ENCODE results near the gene NXPE3.

Gene NXPE3

DNA sequence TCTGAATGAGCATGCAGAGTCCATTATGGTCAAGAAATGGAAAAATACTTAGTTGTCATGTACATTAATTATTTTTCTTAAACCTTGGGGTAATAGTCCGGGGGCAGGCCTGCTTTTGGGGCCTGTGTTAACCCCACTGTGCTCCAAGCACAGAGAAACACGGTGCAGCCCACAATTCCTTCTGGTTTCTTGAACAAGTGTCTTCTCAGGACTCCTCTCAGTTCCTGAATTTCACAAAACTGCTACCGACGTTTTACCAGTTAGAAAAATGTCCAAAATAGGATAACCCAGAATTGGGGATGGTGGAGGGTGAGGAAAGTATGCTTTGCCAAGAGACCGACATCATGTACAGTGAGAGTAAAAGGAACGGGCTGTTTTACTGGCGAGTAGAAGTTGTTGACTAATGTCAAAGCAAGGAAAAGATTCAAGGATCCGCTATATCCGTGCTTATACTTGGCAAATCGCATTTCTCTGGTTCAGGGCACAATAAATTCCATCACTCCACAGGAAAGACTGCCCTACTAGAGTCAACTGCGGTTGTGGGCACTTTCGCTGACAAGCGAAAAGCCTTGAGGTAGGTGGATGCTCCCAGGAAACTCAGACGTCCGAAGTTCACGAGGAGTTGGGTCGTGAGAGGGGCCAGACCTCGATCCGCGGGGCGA lies 495 bp upstream of the NXPE3 start:
- ATAC-seq (replicated peaks) (no peak), DNase-seq (no peak)
- H3K27ac Mint-ChIP-seq, result peak overlapping the region; percentile 95 to 97
- peaks cover 21 to 27% of the 10 kb centered on the region in 2 donors for H3K4me1 Mint-ChIP-seq (ENCODE audit: low read depth in 2 of 2)
- peak overlapping the region; percentile 81 to 85 for H3K4me3 Mint-ChIP-seq
- H3K27me3 Mint-ChIP-seq, result no peaks in the 10 kb centered on the region
- H3K36me3 Mint-ChIP-seq (ENCODE audit: insufficient read depth), result peaks cover 25% of the 10 kb centered on the region
- H3K9me3 Mint-ChIP-seq, result no peaks in the 10 kb centered on the region

DNA sequence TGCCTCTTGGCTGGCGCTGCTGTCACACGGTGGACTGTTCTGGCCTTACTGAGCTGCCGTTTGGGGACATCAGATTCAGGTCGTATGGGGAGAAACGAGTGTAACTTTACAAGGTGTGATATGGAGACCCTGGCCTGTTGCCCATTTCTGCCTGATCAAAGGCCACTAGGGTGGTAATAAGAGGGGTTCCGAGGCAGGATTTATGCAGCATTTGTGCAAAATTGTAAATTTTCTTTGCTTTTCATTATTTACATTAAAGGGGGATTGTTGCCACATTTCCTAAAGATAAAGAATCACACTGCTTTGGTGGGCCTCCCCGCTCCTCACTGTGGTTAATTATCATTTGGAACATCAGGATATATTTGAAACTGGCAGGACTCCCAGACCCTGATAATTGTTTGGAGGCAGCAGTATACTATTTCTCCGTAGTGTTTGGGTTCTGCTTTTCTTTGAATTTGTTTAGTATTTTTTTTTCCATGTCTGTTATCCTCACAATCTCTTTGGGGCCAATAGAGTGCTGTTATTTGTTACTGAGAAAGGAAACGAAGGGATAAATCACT lies 891 bp downstream of the NXPE3 start:
- no peaks in the 10 kb centered on the region for H3K9me3 Mint-ChIP-seq
- H3K4me1 Mint-ChIP-seq (ENCODE audit: low read depth in 2 of 2), result peaks cover 29 to 36% of the 10 kb centered on the region in 2 donors
- no peak for ATAC-seq (replicated peaks)
- H3K27me3 Mint-ChIP-seq, result no peaks in the 10 kb centered on the region
- peak overlapping the region; percentile 95 to 97 for H3K27ac Mint-ChIP-seq
- no peak for DNase-seq
- peak overlapping the region; percentile 81 to 85 for H3K4me3 Mint-ChIP-seq
- peaks cover 39% of the 10 kb centered on the region for H3K36me3 Mint-ChIP-seq (ENCODE audit: insufficient read depth)

DNA sequence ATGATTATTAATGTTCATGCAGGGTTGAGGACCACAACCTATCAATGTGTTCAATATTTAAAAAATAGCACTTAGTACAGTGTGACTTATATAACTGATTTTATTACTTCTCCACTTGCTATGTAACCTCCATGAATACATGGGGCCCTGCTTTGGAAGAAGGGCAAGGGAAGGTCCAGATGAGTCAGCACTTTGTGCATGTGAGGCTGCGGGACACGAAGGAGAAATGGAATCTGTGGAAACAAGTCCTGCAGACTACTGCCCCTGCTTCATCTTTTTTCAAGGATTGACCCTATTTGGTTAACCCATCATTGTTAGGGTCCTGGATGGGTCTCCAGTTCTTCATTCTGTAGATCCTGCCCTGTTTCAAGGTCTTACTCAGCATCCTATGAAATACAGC lies 1.6 kb downstream of the NXPE3 start:
- DNase-seq (no peak), ATAC-seq (replicated peaks) (no peak)
- Mint-ChIP-seq H3K4me1 (ENCODE audit: low read depth in 2 of 2) (peaks cover 32 to 36% of the 10 kb centered on the region in 2 donors), H3K36me3 (ENCODE audit: insufficient read depth) (peaks cover 42% of the 10 kb centered on the region), H3K27me3 (no peaks in the 10 kb centered on the region), H3K27ac (peak overlapping the region in 1 of 2 donors; percentile 95), H3K9me3 (no peaks in the 10 kb centered on the region), H3K4me3 (no peak overlapping the region)

DNA sequence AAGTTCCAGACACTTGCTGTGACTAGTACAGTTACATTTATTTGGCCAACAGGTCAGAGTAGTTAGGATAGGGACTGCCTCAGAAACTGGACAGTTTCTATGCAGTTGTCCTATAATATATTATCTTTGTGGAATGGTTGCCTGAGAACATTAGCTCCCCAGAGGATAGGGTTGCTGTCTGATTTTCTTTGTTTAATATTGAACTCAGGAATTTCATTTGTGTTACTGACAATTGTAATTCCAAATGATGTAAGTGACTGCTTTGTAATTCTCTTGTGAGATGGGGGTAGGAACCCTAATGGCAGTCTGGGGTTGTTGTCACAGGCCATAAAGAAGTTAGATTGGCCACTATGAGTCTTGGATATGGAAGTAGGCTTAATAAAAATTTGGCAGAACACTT lies 2.2 kb downstream of the NXPE3 start:
- H3K4me1 Mint-ChIP-seq (ENCODE audit: low read depth in 2 of 2), result peaks cover 32 to 36% of the 10 kb centered on the region in 2 donors
- H3K27ac Mint-ChIP-seq, result peak overlapping the region in 1 of 2 donors; percentile 95
- H3K9me3 Mint-ChIP-seq, result no peaks in the 10 kb centered on the region
- H3K36me3 Mint-ChIP-seq (ENCODE audit: insufficient read depth), result peaks cover 47% of the 10 kb centered on the region
- no peaks in the 10 kb centered on the region for H3K27me3 Mint-ChIP-seq
- DNase-seq (no peak), ATAC-seq (replicated peaks) (no peak)
- no peak overlapping the region for H3K4me3 Mint-ChIP-seq

DNA sequence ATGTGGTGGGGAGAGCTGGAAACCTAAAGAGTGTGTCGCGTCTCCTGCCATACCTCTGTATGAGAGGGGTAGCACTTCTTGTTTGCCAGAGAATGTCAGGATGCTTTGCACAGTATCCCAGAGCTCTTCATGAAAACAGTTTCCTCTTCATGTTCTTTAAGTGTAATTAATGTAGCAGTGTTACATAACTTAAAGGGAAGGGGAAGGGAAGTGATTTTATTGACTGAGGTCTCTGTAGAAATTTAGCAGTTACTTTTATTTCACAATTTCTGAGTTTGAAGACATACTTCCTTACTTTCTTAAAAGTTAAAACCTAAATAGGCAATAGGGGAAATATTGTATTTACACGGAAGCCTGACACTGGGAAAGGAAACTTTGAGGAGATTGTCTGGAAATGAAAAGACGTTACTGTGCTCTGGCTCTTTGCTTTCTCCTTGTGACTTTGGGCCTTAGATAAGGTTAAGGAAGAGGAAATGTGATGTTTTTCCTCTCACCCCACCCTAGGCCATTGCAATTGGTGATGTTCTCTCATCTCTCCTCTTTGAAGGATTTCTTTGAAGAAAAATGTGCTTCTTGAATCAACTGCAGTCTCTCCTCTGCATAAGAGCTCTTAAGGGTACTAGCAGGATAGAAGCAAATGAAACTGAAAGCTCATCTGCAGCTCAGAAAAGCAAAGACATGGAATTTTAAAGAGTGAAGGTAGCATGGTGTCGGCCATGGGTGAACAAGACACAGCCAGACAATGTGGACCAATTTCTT lies 6.0 kb downstream of the NXPE3 start:
- H3K4me3 Mint-ChIP-seq, result no peak overlapping the region

DNA sequence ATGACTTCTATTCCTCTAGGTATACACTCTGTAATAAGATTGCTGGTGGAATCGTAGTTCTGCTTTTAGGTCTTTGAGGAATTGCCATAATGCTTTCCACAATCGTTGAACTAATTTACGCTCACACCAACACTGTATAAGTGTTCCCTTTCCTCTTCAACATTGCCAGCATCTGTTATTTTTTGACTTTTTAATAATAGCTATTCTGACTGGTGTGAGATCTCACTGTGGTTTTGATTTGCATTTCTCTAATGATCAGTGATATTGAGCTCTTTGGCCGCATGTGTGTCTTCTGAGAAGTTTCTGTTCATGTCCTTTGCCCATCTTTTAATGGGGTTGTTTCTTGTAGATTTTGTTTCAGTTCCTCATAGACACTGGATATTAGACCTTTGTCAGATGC lies 12.8 kb downstream of the NXPE3 start:
- no peak overlapping the region for H3K4me3 Mint-ChIP-seq
- no peak for DNase-seq
- peaks cover 27 to 34% of the 10 kb centered on the region in 2 donors for H3K4me1 Mint-ChIP-seq (ENCODE audit: low read depth in 2 of 2)

More for the DNA sequence above, 6.0 kb downstream of the NXPE3 start:
- H3K36me3 Mint-ChIP-seq (ENCODE audit: insufficient read depth), result peaks cover 72% of the 10 kb centered on the region
- H3K27ac Mint-ChIP-seq, result peak overlapping the region in 1 of 2 donors; percentile 68
- H3K27me3 Mint-ChIP-seq, result no peaks in the 10 kb centered on the region
- DNase-seq (no peak), ATAC-seq (replicated peaks) (no peak)
- peaks cover 25 to 29% of the 10 kb centered on the region in 2 donors for H3K4me1 Mint-ChIP-seq (ENCODE audit: low read depth in 2 of 2)
- no peaks in the 10 kb centered on the region for H3K9me3 Mint-ChIP-seq

DNA sequence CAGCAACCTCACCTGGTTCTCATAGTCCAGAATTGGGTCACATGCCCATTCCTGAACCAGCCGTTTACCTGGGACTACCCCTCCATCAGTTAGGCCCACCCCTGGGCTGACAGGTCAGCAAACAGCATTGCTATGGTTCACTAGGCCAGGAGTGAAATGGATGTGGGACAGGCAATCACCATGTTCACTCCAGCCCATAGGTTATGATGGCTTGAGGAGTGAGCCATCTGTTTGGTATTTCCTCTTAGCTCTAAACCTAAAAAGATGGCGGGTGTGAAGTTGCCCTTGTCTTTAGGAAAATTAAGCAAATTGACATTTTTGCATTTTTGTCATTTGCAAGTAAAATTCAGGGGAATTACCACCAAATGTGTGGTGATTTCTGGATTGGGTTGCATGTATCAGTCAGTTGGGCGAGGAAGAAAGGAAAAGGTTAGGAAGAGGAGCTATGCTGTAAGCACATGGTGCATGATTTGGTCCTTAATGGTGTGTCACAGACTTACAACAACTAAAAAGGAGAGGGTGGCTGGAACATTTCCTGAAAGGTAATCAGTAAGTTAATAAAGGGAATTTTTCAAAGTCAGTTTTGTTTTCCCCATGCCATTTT lies 17.2 kb downstream of the NXPE3 start:
- H3K4me1 Mint-ChIP-seq (ENCODE audit: low read depth in 2 of 2), result peaks cover 24 to 29% of the 10 kb centered on the region in 2 donors
- ATAC-seq (replicated peaks), result no peak
- H3K36me3 Mint-ChIP-seq (ENCODE audit: insufficient read depth), result peaks cover 34% of the 10 kb centered on the region
- no peak for DNase-seq
- H3K4me3 Mint-ChIP-seq, result no peak overlapping the region
- no peak overlapping the region for H3K27ac Mint-ChIP-seq
- peaks cover 0 to 7% of the 10 kb centered on the region in 2 donors for H3K9me3 Mint-ChIP-seq
- H3K27me3 Mint-ChIP-seq, result no peaks in the 10 kb centered on the region

More for the DNA sequence above, 12.8 kb downstream of the NXPE3 start:
- Mint-ChIP-seq H3K36me3 (ENCODE audit: insufficient read depth) (peaks cover 69% of the 10 kb centered on the region), H3K27me3 (no peaks in the 10 kb centered on the region), H3K9me3 (peaks cover 0 to 7% of the 10 kb centered on the region in 2 donors), H3K27ac (peak overlapping the region; percentile 45 to 61)
- ATAC-seq (replicated peaks), result no peak

DNA sequence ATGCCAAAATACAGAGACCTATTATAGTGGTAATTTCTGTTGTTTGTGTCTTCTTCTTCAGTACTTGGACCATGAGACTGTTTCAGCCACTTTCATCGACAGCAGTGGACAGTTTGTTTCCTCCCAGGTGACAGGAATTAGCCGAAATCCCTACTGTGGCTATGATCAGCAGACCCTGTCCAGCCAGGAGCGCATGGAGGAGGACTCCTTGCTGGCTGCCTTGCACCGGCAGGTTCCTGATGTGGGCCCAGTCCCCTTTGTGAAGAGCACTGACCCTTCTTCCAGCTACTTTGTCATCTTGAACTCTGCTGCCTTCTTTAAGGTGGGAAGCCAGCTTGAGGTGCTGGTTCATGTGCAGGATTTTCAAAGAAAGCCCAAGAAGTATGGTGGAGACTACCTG lies 22.2 kb downstream of the NXPE3 start:
- ATAC-seq (replicated peaks), result no peak
- DNase-seq, result no peak
- Mint-ChIP-seq H3K4me3 (no peak overlapping the region), H3K9me3 (no peaks in the 10 kb centered on the region), H3K36me3 (ENCODE audit: insufficient read depth) (peaks cover 31% of the 10 kb centered on the region), H3K27ac (peak overlapping the region; percentile 36 to 44), H3K27me3 (no peaks in the 10 kb centered on the region), H3K4me1 (ENCODE audit: low read depth in 2 of 2) (peaks cover 7 to 12% of the 10 kb centered on the region in 2 donors)

DNA sequence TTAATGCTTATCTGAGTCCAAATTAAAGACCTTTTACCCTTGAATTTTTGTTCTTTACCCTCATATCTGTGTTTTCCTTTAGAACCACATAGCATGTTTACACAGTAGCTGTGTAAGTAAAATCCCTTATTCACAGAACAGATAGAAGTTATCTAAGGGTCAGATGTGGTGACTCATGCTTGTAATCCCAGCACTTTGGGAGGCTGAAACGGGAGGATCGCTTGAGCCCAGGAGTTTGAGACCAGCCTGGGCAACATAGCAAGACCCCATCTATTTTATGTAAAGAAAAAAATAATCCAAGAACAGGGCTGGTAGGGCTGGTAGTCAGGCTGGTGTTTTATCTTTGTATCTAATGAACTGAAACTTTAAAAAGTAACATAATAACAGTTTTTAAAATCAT lies 23.2 kb downstream of the NXPE3 start:
- Mint-ChIP-seq H3K27me3 (no peaks in the 10 kb centered on the region), H3K4me3 (no peak overlapping the region), H3K4me1 (ENCODE audit: low read depth in 2 of 2) (peaks cover 7 to 12% of the 10 kb centered on the region in 2 donors), H3K36me3 (ENCODE audit: insufficient read depth) (peaks cover 32% of the 10 kb centered on the region), H3K27ac (peak overlapping the region; percentile 44 to 70), H3K9me3 (no peaks in the 10 kb centered on the region)
- DNase-seq, result no peak
- ATAC-seq (replicated peaks), result no peak

DNA sequence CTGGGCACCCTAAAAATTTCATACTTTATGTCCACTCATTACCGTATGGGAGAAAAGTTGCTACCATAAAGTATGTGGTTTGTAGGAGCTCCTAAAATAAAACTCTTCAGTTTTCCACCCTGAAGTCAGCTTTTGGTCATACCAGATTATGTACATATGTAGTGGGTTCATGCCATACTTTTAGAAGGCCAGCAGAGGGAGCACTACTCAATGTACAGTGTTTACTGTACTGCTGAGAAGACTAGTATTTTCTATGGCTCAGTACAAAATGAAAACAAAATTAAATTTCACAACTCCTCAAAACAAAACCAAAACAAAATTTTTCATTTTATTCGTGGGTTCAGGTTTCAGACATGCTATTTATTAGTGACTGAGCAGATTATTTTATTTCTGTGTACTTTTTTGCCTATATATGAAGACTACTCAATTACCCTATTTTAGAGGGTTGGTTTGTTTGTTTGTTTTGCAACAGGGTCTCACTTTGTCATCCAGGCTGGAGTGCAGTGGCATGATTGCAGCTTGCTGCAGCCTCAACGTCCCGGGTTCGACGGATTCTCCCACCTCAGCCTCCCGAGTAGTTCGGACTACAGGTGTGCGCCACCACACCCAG lies 24.3 kb downstream of the NXPE3 start:
- peak; percentile 55 to 61 (median 58) for DNase-seq
- H3K4me3 Mint-ChIP-seq, result peak overlapping the region; percentile 31 to 55
- peak overlapping the region; percentile 70 to 88 for H3K27ac Mint-ChIP-seq

DNA sequence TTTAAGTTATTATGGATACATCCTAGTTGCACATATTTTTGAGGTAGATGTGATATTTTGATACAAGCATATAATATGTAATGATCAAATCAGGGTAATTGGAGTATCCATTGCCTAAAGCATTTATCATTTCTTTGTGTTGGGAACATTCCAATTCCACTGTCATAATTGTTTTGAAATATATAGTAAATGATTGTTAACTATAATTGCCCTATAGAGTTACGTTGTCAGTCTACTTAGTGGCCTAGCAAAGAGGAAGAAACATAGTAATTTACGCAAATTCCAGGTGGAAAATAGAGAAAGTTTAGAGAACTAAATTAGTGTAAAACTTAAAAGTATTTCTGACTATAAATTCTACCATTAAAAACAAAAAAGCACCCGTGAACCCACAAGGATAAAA lies 24.9 kb downstream of the NXPE3 start:
- ATAC-seq (replicated peaks), result no peak
- H3K9me3 Mint-ChIP-seq, result no peaks in the 10 kb centered on the region
- H3K4me1 Mint-ChIP-seq (ENCODE audit: low read depth in 2 of 2), result peaks cover 7 to 14% of the 10 kb centered on the region in 2 donors
- no peaks in the 10 kb centered on the region for H3K27me3 Mint-ChIP-seq
- H3K36me3 Mint-ChIP-seq (ENCODE audit: insufficient read depth), result peaks cover 36% of the 10 kb centered on the region
- H3K4me3 Mint-ChIP-seq, result peak overlapping the region; percentile 31 to 55
- H3K27ac Mint-ChIP-seq, result peak overlapping the region; percentile 70 to 88
- DNase-seq, result no peak

More for the DNA sequence above, 24.3 kb downstream of the NXPE3 start:
- no peaks in the 10 kb centered on the region for H3K27me3 Mint-ChIP-seq
- peaks cover 7 to 12% of the 10 kb centered on the region in 2 donors for H3K4me1 Mint-ChIP-seq (ENCODE audit: low read depth in 2 of 2)
- H3K36me3 Mint-ChIP-seq (ENCODE audit: insufficient read depth), result peaks cover 36% of the 10 kb centered on the region
- H3K9me3 Mint-ChIP-seq, result no peaks in the 10 kb centered on the region
- peak; percentile 100 for ATAC-seq (replicated peaks)

DNA sequence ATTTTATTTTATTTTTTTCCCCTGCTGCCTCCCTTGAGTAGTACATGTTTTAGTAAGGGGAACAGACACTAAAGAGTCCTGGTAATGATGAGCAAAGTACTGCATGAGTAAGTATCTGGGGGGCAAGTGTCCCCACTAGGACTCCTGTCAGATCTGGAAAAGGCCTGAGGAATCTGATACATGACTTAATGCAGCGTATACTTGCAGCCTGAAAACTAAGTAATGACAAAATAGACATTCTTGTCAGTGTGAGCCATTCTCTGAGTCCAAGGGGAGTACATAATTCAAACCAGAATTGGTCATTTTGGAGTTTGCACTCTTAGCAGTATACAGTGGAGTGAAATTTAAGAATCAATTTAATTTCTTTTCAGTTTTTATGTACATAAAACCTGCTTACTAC lies 27.5 kb downstream of the NXPE3 start:
- Mint-ChIP-seq H3K36me3 (ENCODE audit: insufficient read depth) (peaks cover 29% of the 10 kb centered on the region), H3K27ac (no peak overlapping the region), H3K9me3 (no peaks in the 10 kb centered on the region), H3K27me3 (no peaks in the 10 kb centered on the region), H3K4me3 (no peak overlapping the region), H3K4me1 (ENCODE audit: low read depth in 2 of 2) (peaks cover 15 to 26% of the 10 kb centered on the region in 2 donors)
- DNase-seq (no peak), ATAC-seq (replicated peaks) (no peak)

DNA sequence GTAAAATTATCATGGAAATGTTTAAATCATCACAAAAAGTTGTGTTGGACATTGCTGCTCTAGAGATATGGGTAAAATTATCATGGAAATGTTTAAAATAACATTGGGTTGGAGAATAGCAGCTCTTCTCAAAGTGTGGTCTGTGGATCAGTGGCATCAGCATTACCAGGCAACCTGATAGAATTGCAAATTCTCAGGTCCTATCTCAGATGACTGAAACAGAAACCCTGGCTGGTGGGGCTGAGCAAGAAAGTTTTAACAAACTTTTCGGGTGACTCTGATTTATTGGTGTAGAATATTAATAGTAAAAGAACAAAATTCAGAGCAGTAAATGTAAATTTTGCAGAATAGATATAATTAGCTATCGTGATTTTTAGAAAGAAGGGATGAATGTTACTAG lies 28.9 kb downstream of the NXPE3 start:
- Mint-ChIP-seq H3K4me1 (ENCODE audit: low read depth in 2 of 2) (peaks cover 15 to 26% of the 10 kb centered on the region in 2 donors), H3K9me3 (no peaks in the 10 kb centered on the region), H3K4me3 (no peak overlapping the region), H3K27ac (no peak overlapping the region), H3K36me3 (ENCODE audit: insufficient read depth) (peaks cover 20% of the 10 kb centered on the region), H3K27me3 (no peaks in the 10 kb centered on the region)
- DNase-seq, result no peak
- ATAC-seq (replicated peaks), result no peak
